Mesenchymal stem cell (in vitro differentiated cells and primary cell): Measurements from ENCODE around the gene RASGEF1C. TPM values are rescaled to one million over a fixed set of nuclear protein-coding genes. Genes with fewer than 3 reads are reported as not detected.

ENCODE experiments used
- DNase-seq: peaks from one replicate; pipeline ENCODE4 v3.0.0-alpha.2; 2013
- H2AFZ ChIP-seq: one replicate; pipeline ENCODE4 v1.6.1; 2013; ENCODE audit warnings: low read depth, mild to moderate bottlenecking, control low read depth, inconsistent platforms, low read length, moderate library complexity
- H2AK5ac ChIP-seq: 2 replicates; pipeline ENCODE4 v1.6.1; 2013; ENCODE audit warnings: low read length, moderate library complexity, mild to moderate bottlenecking, inconsistent platforms; ENCODE audit not compliant: severe bottlenecking
- H2BK120ac ChIP-seq: one replicate; pipeline ENCODE4 v1.6.1; 2013; ENCODE audit warnings: low read depth, mild to moderate bottlenecking, inconsistent platforms, low read length, moderate library complexity
- H2BK12ac ChIP-seq, 2 experiments: one replicate each; pipeline ENCODE4 v1.6.1; 2013; ENCODE audit warnings: inconsistent platforms in 2 of 2, low read length in 2 of 2, mild to moderate bottlenecking in 2 of 2, moderate library complexity in 2 of 2, control low read depth in 1 of 2
- H2BK15ac ChIP-seq: one replicate; pipeline ENCODE4 v1.6.1; 2013; ENCODE audit warnings: mild to moderate bottlenecking, low read depth, inconsistent platforms; ENCODE audit not compliant: poor library complexity, severe bottlenecking
- H2BK5ac ChIP-seq: 2 replicates; pipeline ENCODE4 v1.6.1; 2013; ENCODE audit warnings: low read depth, mild to moderate bottlenecking, low read length, control low read depth, inconsistent platforms; ENCODE audit not compliant: poor library complexity, severe bottlenecking
- H3K14ac ChIP-seq, 2 experiments: one replicate each; pipeline ENCODE4 v1.6.1; 2013; ENCODE audit warnings: inconsistent platforms in 2 of 2, low read length in 2 of 2, control low read depth in 1 of 2, mild to moderate bottlenecking in 1 of 2, moderate library complexity in 1 of 2
- H3K18ac ChIP-seq, 2 experiments: one replicate each; pipeline ENCODE4 v1.6.1; 2013; ENCODE audit warnings: inconsistent platforms in 2 of 2, low read length in 2 of 2, control low read depth in 1 of 2, low read depth in 1 of 2, mild to moderate bottlenecking in 1 of 2
- H3K23ac ChIP-seq, 2 experiments: one replicate each; pipeline ENCODE4 v1.6.1; 2013; ENCODE audit warnings: inconsistent platforms in 2 of 2, low read length in 2 of 2, mild to moderate bottlenecking in 2 of 2, moderate library complexity in 2 of 2, control low read depth in 1 of 2
- H3K27ac ChIP-seq: 2 replicates; pipeline ENCODE4 v1.5.1; 2013; ENCODE audit warnings: mild to moderate bottlenecking, moderate library complexity, low read length, control low read depth, inconsistent platforms; ENCODE audit not compliant: poor library complexity, severe bottlenecking
- H3K27me3 ChIP-seq, 2 experiments: 2 replicates each; pipeline versions ENCODE4 v1.6.1 to v1.7.0; 2013; ENCODE audit warnings: low read length in 2 of 2, mild to moderate bottlenecking in 2 of 2, moderate library complexity in 2 of 2, control low read depth in 1 of 2, inconsistent platforms in 1 of 2; ENCODE audit not compliant: control insufficient read depth in 1 of 2, insufficient read depth in 1 of 2
- H3K36me3 ChIP-seq, 2 experiments: 2 replicates each; pipeline versions ENCODE4 v1.6.1 to v1.7.0; 2013; ENCODE audit warnings: low read length in 2 of 2, control low read depth in 1 of 2, inconsistent platforms in 1 of 2, low read depth in 1 of 2, mild to moderate bottlenecking in 1 of 2; ENCODE audit not compliant: insufficient read depth in 2 of 2, control insufficient read depth in 1 of 2
- H3K4ac ChIP-seq, 2 experiments: one replicate each; pipeline ENCODE4 v1.6.1; 2013; ENCODE audit warnings: inconsistent platforms in 2 of 2, low read length in 2 of 2, mild to moderate bottlenecking in 2 of 2, moderate library complexity in 2 of 2, control low read depth in 1 of 2, low read depth in 1 of 2
- H3K4me1 ChIP-seq: 2 replicates; pipeline ENCODE4 v1.6.1; 2013; ENCODE audit warnings: low read depth, low read length, control low read depth; ENCODE audit not compliant: control insufficient read depth, insufficient read depth
- H3K4me2 ChIP-seq: 2 replicates; pipeline ENCODE4 v1.6.1; 2013; ENCODE audit warnings: low read length, mild to moderate bottlenecking, inconsistent platforms; ENCODE audit not compliant: poor library complexity, severe bottlenecking
- H3K4me3 ChIP-seq, 2 experiments: 2 replicates each; pipeline versions ENCODE4 v1.5.1 to v1.7.0; 2013; ENCODE audit warnings: low read length in 2 of 2, mild to moderate bottlenecking in 2 of 2, control low read depth in 1 of 2, low read depth in 1 of 2; ENCODE audit not compliant: insufficient read depth in 1 of 2
- H3K79me1 ChIP-seq: replicated peaks from 2 replicates; pipeline ENCODE4 v1.6.1; 2013; ENCODE audit warnings: mild to moderate bottlenecking, control low read depth, low read length, inconsistent platforms; ENCODE audit not compliant: poor library complexity, severe bottlenecking
- H3K9ac ChIP-seq: 2 replicates; pipeline ENCODE4 v1.7.0; 2013; ENCODE audit warnings: mild to moderate bottlenecking, low read length, moderate library complexity
- H3K9me3 ChIP-seq: 2 replicates; pipeline ENCODE4 v1.7.0; 2013; ENCODE audit warnings: mild to moderate bottlenecking, low read length; ENCODE audit not compliant: control insufficient read depth
- H4K8ac ChIP-seq: one replicate; pipeline ENCODE4 v1.6.1; 2013; ENCODE audit warnings: inconsistent platforms, mild to moderate bottlenecking, low read length, moderate library complexity
- H4K91ac ChIP-seq: one replicate; pipeline ENCODE4 v1.6.1; 2013; ENCODE audit warnings: mild to moderate bottlenecking, low read length, inconsistent platforms
- WGBS: methylation state at CpG from one replicate; pipeline ENCODE4 v1.1.7; 2013; ENCODE audit warnings: mixed read lengths; 5-methylcytosine and 5-hydroxymethylcytosine counted together
- polyA plus RNA-seq, 2 experiments: library from polyadenylated mRNA; stranded (reverse); fragments of 200-250 nt; gene quantifications; one replicate each; pipeline ENCODE4 v1.2.3, GENCODE V29; 2013

RASGEF1C gene
- polyA plus RNA-seq (2013, experiment 1 of 2), result 0.01 TPM
- not detected for polyA plus RNA-seq (2013, experiment 2 of 2)

GRCh38 chr5:180209137-180209581 is at the start of gene RASGEF1C:
Gene RASGEF1C, minus strand, starts transcription at chr5:180209211. Its CDS starts 71,159 bp downstream, at chr5:180138052.
- H2AFZ ChIP-seq, result no peak within 1 kb of the TSS
- no peak within 1 kb of the TSS for H3K14ac ChIP-seq
- no peak within 1 kb of the TSS for H2BK15ac ChIP-seq
- WGBS, result 11% methylated on average over 29 of the region's 55 CpGs
- H3K9me3 ChIP-seq, result no peaks in the 10 kb centered on the region
- no peak within 1 kb of the TSS for H4K91ac ChIP-seq
- no peak within 1 kb of the TSS for H2AK5ac ChIP-seq
- peaks cover 32 to 56% of the 10 kb centered on the region in 2 experiments for H3K27me3 ChIP-seq
- H3K9ac ChIP-seq, result no peak within 1 kb of the TSS
- peaks cover 14% of the 10 kb centered on the region for H3K4me1 ChIP-seq
- no peak within 1 kb of the TSS for H3K23ac ChIP-seq
- no peak within 1 kb of the TSS for H2BK120ac ChIP-seq
- H3K4me3 ChIP-seq, result peak within 1 kb of the TSS in 1 of 2 experiments; percentile 65
- peak within 1 kb of the TSS; percentile 87 for H4K8ac ChIP-seq
- H3K27ac ChIP-seq, result no peak within 1 kb of the TSS
- H3K36me3 ChIP-seq, result no peaks in the 10 kb centered on the region
- H3K4me2 ChIP-seq, result peak within 1 kb of the TSS; percentile 77
- no peak within 1 kb of the TSS for H3K18ac ChIP-seq
- no peaks in the 10 kb centered on the region for H3K79me1 ChIP-seq
- H2BK5ac ChIP-seq, result no peak within 1 kb of the TSS
- no peak within 1 kb of the TSS for H3K4ac ChIP-seq
- peak; percentile 59 for DNase-seq
- H2BK12ac ChIP-seq, result no peak within 1 kb of the TSS

GRCh38 chr5:180253036-180253824 is 44.2 kb upstream of the RASGEF1C start:
- peak overlapping the region in 1 of 2 experiments; percentile 64 for H3K4me3 ChIP-seq
- H4K8ac ChIP-seq, result no peak overlapping the region
- H3K4me2 ChIP-seq, result no peak overlapping the region
- H2BK120ac ChIP-seq, result no peak overlapping the region
- H2BK12ac ChIP-seq, result no peak overlapping the region
- H3K9me3 ChIP-seq, result peaks cover 99% of the 10 kb centered on the region
- H3K23ac ChIP-seq, result no peak overlapping the region
- no peak overlapping the region for H3K27ac ChIP-seq
- no peak overlapping the region for H3K4ac ChIP-seq
- no peak overlapping the region for H4K91ac ChIP-seq
- peaks cover 5% of the 10 kb centered on the region for H3K79me1 ChIP-seq
- H2BK15ac ChIP-seq, result no peak overlapping the region
- no peak overlapping the region for H3K9ac ChIP-seq
- H2BK5ac ChIP-seq, result no peak overlapping the region
- no peak overlapping the region for H3K14ac ChIP-seq
- peaks cover 73 to 90% of the 10 kb centered on the region in 2 experiments for H3K36me3 ChIP-seq
- no peaks in the 10 kb centered on the region for H3K27me3 ChIP-seq
- no peak overlapping the region for H2AK5ac ChIP-seq
- no peak for DNase-seq
- no peaks in the 10 kb centered on the region for H3K4me1 ChIP-seq
- 97% methylated on average over 24 of the region's 24 CpGs for WGBS
- H2AFZ ChIP-seq, result no peak overlapping the region
- no peak overlapping the region for H3K18ac ChIP-seq

GRCh38 chr5:180251887-180252286 is 42.9 kb upstream of the RASGEF1C start:
- H3K18ac ChIP-seq, result no peak overlapping the region
- no peak overlapping the region for H3K14ac ChIP-seq
- no peaks in the 10 kb centered on the region for H3K4me1 ChIP-seq
- peaks cover 5% of the 10 kb centered on the region for H3K79me1 ChIP-seq
- no peak overlapping the region for H3K4me2 ChIP-seq
- peak overlapping the region in 1 of 2 experiments; percentile 36 for H3K4me3 ChIP-seq
- H3K4ac ChIP-seq, result no peak overlapping the region
- no peak overlapping the region for H3K23ac ChIP-seq
- H2BK12ac ChIP-seq, result no peak overlapping the region
- no peak for DNase-seq
- H2BK15ac ChIP-seq, result no peak overlapping the region
- H3K9ac ChIP-seq, result no peak overlapping the region
- no peak overlapping the region for H2AK5ac ChIP-seq
- H3K27ac ChIP-seq, result no peak overlapping the region
- no peak overlapping the region for H4K91ac ChIP-seq
- no peaks in the 10 kb centered on the region for H3K27me3 ChIP-seq
- H2AFZ ChIP-seq, result no peak overlapping the region
- no peak overlapping the region for H2BK5ac ChIP-seq
- H3K9me3 ChIP-seq, result peaks cover 99% of the 10 kb centered on the region
- 94% methylated on average over 7 of the region's 7 CpGs for WGBS
- H4K8ac ChIP-seq, result no peak overlapping the region
- H3K36me3 ChIP-seq, result peaks cover 80 to 90% of the 10 kb centered on the region in 2 experiments
- no peak overlapping the region for H2BK120ac ChIP-seq

DNA sequence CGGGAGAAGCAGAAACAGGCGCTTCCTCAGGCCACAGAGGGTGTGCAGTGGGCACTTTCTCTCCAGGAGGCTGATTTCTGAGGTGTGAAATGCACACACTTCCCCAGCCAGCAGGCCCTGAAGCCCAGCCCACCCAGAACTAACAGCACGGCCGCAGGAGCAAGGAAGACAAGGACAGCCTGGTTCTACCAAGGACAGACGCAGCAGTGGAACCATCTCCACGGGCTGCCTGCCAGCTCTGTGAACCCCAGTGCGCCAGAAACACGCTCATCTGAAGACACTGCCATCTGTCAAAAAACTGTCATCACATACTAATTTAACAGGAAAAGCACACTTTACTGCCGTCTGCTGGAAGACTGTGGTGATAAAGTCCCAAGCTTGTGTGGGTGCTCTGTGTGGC is 42.1 kb upstream of the RASGEF1C start:
- peaks cover 5% of the 10 kb centered on the region for H3K79me1 ChIP-seq
- H4K91ac ChIP-seq, result no peak overlapping the region
- no peak overlapping the region for H3K4ac ChIP-seq
- H2AK5ac ChIP-seq, result no peak overlapping the region
- H2BK15ac ChIP-seq, result no peak overlapping the region
- H3K23ac ChIP-seq, result no peak overlapping the region
- H3K14ac ChIP-seq, result no peak overlapping the region
- 98% methylated on average over 7 of the region's 9 CpGs for WGBS
- H3K4me1 ChIP-seq, result no peaks in the 10 kb centered on the region
- H3K9ac ChIP-seq, result no peak overlapping the region
- H2BK120ac ChIP-seq, result no peak overlapping the region
- no peak overlapping the region for H4K8ac ChIP-seq
- DNase-seq, result no peak
- no peak overlapping the region for H2AFZ ChIP-seq
- peaks cover 74 to 91% of the 10 kb centered on the region in 2 experiments for H3K36me3 ChIP-seq
- no peaks in the 10 kb centered on the region for H3K27me3 ChIP-seq
- no peak overlapping the region for H2BK12ac ChIP-seq
- peaks cover 99% of the 10 kb centered on the region for H3K9me3 ChIP-seq
- peak overlapping the region in 1 of 2 experiments; percentile 36 for H3K4me3 ChIP-seq
- H3K27ac ChIP-seq, result no peak overlapping the region
- H3K18ac ChIP-seq, result no peak overlapping the region
- no peak overlapping the region for H3K4me2 ChIP-seq
- no peak overlapping the region for H2BK5ac ChIP-seq
